Stimulated activated CD4-positive, alpha-beta T cell treated with anti-CD3 and anti-CD28 coated beads, Interleukin-12 subunit alpha, Interleukin-12 subunit beta, amount 100 ng/mL, for 24 hours (primary cell): ENCODE data around the gene ZNF764.
A peak's percentile ranks its signal among the peaks of the same experiment; 100 is the strongest.
"Not testable (repeated sequence)": the region's sequence is repeated elsewhere in the genome, so short reads cannot be mapped to it uniquely, and the experiment has no call there.

Experiments
- DNase-seq, 2 experiments: peaks; one replicate each; pipeline ENCODE4 v3.0.0-alpha.2; 2020; ENCODE audit warnings: low read depth in 2 of 2

Gene ZNF764

GRCh38 chr16:30557957-30558788, at the start of gene ZNF764:
ZNF764 (minus strand) TSS chr16:30558374; CDS start chr16:30558182, 192 bp downstream.
- DNase-seq: peak; percentile 94 to 95

GRCh38 chr16:30606004-30606403, 47.8 kb upstream of the ZNF764 start:
- no peak for DNase-seq

GRCh38 chr16:30605158-30605557, 47.0 kb upstream of the ZNF764 start:
- DNase-seq: no peak

- DNase-seq: no peak
Measured at GRCh38 chr16:30604316-30604947, 46.3 kb upstream of the ZNF764 start.

GRCh38 chr16:30603945-30604315, 45.8 kb upstream of the ZNF764 start:
- DNase-seq: no peak

- no peak for DNase-seq
Measured at GRCh38 chr16:30602616-30603277, 44.6 kb upstream of the ZNF764 start.

- no peak for DNase-seq
Measured at GRCh38 chr16:30601966-30602365, 43.8 kb upstream of the ZNF764 start.

- no peak for DNase-seq
Measured at GRCh38 chr16:30600929-30601328, 42.8 kb upstream of the ZNF764 start.

- DNase-seq: no peak
Measured at GRCh38 chr16:30600215-30600614, 42.0 kb upstream of the ZNF764 start.

GRCh38 chr16:30592871-30593270, 34.7 kb upstream of the ZNF764 start:
- no peak for DNase-seq

GRCh38 chr16:30590869-30591268, 32.7 kb upstream of the ZNF764 start:
- not testable (repeated sequence) for DNase-seq

GRCh38 chr16:30589582-30589981, 31.4 kb upstream of the ZNF764 start:
- not testable (repeated sequence) for DNase-seq

- DNase-seq: no peak
Measured at GRCh38 chr16:30588651-30589050, 30.5 kb upstream of the ZNF764 start.

- peak; percentile 81 to 90 for DNase-seq
Measured at GRCh38 chr16:30585400-30586191, 27.4 kb upstream of the ZNF764 start, which contains the start of gene ZNF785. ZNF785 (minus strand) TSS chr16:30585697; CDS start chr16:30585611, 86 bp downstream.

- DNase-seq: peak in 1 of 2 experiments; percentile 6
Measured at GRCh38 chr16:30585022-30585399, 26.8 kb upstream of the ZNF764 start.

GRCh38 chr16:30582611-30583340, 24.6 kb upstream of the ZNF764 start:
- DNase-seq: no peak

GRCh38 chr16:30581457-30581856, 23.3 kb upstream of the ZNF764 start:
- DNase-seq: no peak

GRCh38 chr16:30574678-30575077, 16.5 kb upstream of the ZNF764 start:
- DNase-seq: no peak

- DNase-seq: peak; percentile 82 to 89
Measured at GRCh38 chr16:30571445-30572322, 13.5 kb upstream of the ZNF764 start, which contains the start of gene ZNF688. ZNF688 (minus strand) TSS chr16:30571714; CDS start chr16:30571629, 85 bp downstream.
